Measurements from ENCODE around the gene ZNF124. TPM values are rescaled to one million over a fixed set of nuclear protein-coding genes. Genes with fewer than 3 reads are reported as not detected.

Gene ZNF124
- total and polyA plus RNA-seq, 2 of the 8 experiments (the other 6 are each of a cell fraction or from before 2014, with no cell fraction given) = 4.6 to 39.9 TPM

- Histone ChIP-seq H2BK20ac (ENCODE audit: low read length) (no peak overlapping the region), H3K4ac (replicated peaks; ENCODE audit: insufficient read length, low read depth, low read length) (no peak overlapping the region), H3K9ac (replicated peaks in 1 of 4; ENCODE audit: extremely low read depth in 1 of 4, low read depth in 3 of 4, low read length in 3 of 4) (peak overlapping the region; percentile 58 to 83 (median 73)), H3K79me1 (ENCODE audit: low read depth, low read length) (peaks cover 7% of the 10 kb centered on the region), H2BK120ac (replicated peaks; ENCODE audit: low read depth, low read length) (no peak overlapping the region), H3K14ac (ENCODE audit: insufficient read length) (no peak overlapping the region), H2BK12ac (ENCODE audit: low read depth, low read length) (no peak overlapping the region), H3K4me2 (ENCODE audit: insufficient read depth in 1 of 2, low read depth in 2 of 2, low read length in 2 of 2) (peak overlapping the region; percentile 69 to 83), H3K27ac (ENCODE audit: low read depth, low read length) (no peak overlapping the region), H2AK5ac (ENCODE audit: low read depth, low read length) (no peak overlapping the region), H3K4me1 (replicated peaks in 1 of 4; ENCODE audit: control insufficient read depth in 3 of 4, insufficient read depth in 4 of 4, low read length in 3 of 4) (peaks cover 2 to 6% (median 4%) of the 10 kb centered on the region in 4 experiments; a peak in 4 of 7 replicates), H4K5ac (ENCODE audit: insufficient read length, low read depth, low read length) (no peak overlapping the region), H3K36me3 (ENCODE audit: control insufficient read depth in 2 of 4, insufficient read depth in 4 of 4, low read length in 3 of 4) (no peaks in the 10 kb centered on the region), H3K4me3 (ENCODE audit: extremely low read depth in 1 of 4, insufficient read depth in 2 of 4, low read depth in 3 of 4, low read length in 4 of 4) (peak overlapping the region; percentile 74 to 97 (median 79)), H2AFZ (ENCODE audit: low read length) (peak overlapping the region; percentile 26; the same call in 1 of the 2 replicates), H2BK15ac (ENCODE audit: low read length) (no peak overlapping the region), H4K91ac (replicated peaks; ENCODE audit: insufficient read length, low read length) (no peak overlapping the region), H3K27me3 (replicated peaks in 1 of 4; ENCODE audit: control insufficient read depth in 3 of 4, extremely low read depth in 1 of 4, insufficient read depth in 3 of 4, low read length in 3 of 4) (no peaks in the 10 kb centered on the region), H3K23ac (ENCODE audit: insufficient read length) (no peak overlapping the region), H3K18ac (ENCODE audit: extremely low read depth, low read length) (no peak overlapping the region; the same call in 1 of the 2 replicates), H3K56ac (replicated peaks; ENCODE audit: insufficient read length, low read depth, low read length) (no peak overlapping the region), H3K23me2 (ENCODE audit: low read depth, low read length) (no peaks in the 10 kb centered on the region), H3K9me3 (ENCODE audit: insufficient read depth in 2 of 2, low read depth in 1 of 2, low read length in 1 of 2) (no peaks in the 10 kb centered on the region), H2BK5ac (ENCODE audit: low read depth, low read length) (0 out of 2 replicates have a peak overlapping the region, but pooled peaks have one; percentile 21), H4K20me1 (replicated peaks in 1 of 2; ENCODE audit: control insufficient read depth in 1 of 2, insufficient read depth in 2 of 2, low read length in 2 of 2) (peaks cover 0 to 4% of the 10 kb centered on the region in 2 experiments), H4K8ac (ENCODE audit: extremely low read depth, insufficient read depth, low read length) (peak overlapping the region; percentile 22; the same call in 1 of the 2 replicates), H3K79me2 (ENCODE audit: control insufficient read depth in 1 of 2, insufficient read depth in 2 of 2, low read length in 2 of 2) (peaks cover 3 to 46% of the 10 kb centered on the region in 2 experiments; a peak in 3 of 4 replicates)
- WGBS, 2 experiments (ENCODE audit: extremely low coverage in 1 of 2, insufficient coverage in 1 of 2, insufficient read length in 1 of 2, insufficient replicate concordance in 2 of 2, low coverage in 1 of 2, low lambda C conversion rate in 2 of 2, missing lambda C conversion rate in 1 of 2) = 22% methylated on average over 5 of the region's 5 CpGs; no CpG with 5 or more reads in 1 of the 2 experiments
- ChIA-PET POLR2A (ENCODE audit: partially characterized antibody) (interaction anchor here (1.1 to 1.2 kb wide), 2 partner anchors 11 to 106 kb away, joined by 3 to 4 read pairs; partner anchors contain the start of gene ZNF669), CTCF (ENCODE audit: partially characterized antibody) (interaction anchor here (1.0 kb wide), 1 partner anchor 13 kb away, joined by 3 read pairs; no protein-coding TSS in a partner anchor)
- TF ChIP-seq BACH1 (IDR thresholded peaks at IDR 0.05; ENCODE audit: low read length) = 0 out of 2 replicates have a peak, but pooled peaks have one; percentile 25
- no peak for TF ChIP-seq SIX5 (IDR thresholded peaks at IDR 0.05; ENCODE audit: low read depth, low read length)
- DNase-seq (ENCODE audit: low read depth in 1 of 2, low spot score in 2 of 2) (no peak), FAIRE-seq (no peak)
These were observed 38.2 kb upstream of the ZNF124 start for GRCh38 chr1:247210062-247210375.
